Measurements from ENCODE around the gene PDE4B. TPM values are rescaled to one million over a fixed set of nuclear protein-coding genes. Genes with fewer than 3 reads are reported as not detected.
A peak's percentile ranks its signal among the peaks of the same experiment; 100 is the strongest.

PDE4B gene
- total RNA-seq, 2 experiments from 2014 or later: 26.5 to 27.7 TPM

GRCh38 chr1:66254785-66255184 lies 462.1 kb downstream of the PDE4B start:
- Mint-ChIP-seq H3K27me3 (no peaks in the 10 kb centered on the region), H3K4me3 (no peak overlapping the region), H3K4me1 (peaks cover 60% of the 10 kb centered on the region), H3K36me3 (ENCODE audit: low read depth) (no peaks in the 10 kb centered on the region), H3K27ac (no peak overlapping the region), H3K9me3 (no peaks in the 10 kb centered on the region)
- POLR2A ChIA-PET: no interaction called here
- DNase-seq: no peak
- CTCF ChIA-PET: interaction anchor here (0.6 to 20.0 kb wide), 3 partner anchors 78 to 190 kb away, joined by 3 to 240 read pairs (median 4); no protein-coding TSS in a partner anchor

GRCh38 chr1:66256629-66257572 lies 464.2 kb downstream of the PDE4B start:
- Mint-ChIP-seq H3K9me3 (peaks cover 4% of the 10 kb centered on the region), H3K4me3 (no peak overlapping the region), H3K4me1 (peaks cover 61% of the 10 kb centered on the region), H3K36me3 (ENCODE audit: low read depth) (peaks cover 3% of the 10 kb centered on the region), H3K27ac (no peak overlapping the region), H3K27me3 (no peaks in the 10 kb centered on the region)
- DNase-seq: no peak
- POLR2A ChIA-PET: no interaction called here
- CTCF ChIA-PET: interaction anchor here (0.6 to 20.0 kb wide), 6 partner anchors 8 to 972 kb away, joined by 3 to 240 read pairs (median 5); no protein-coding TSS in a partner anchor

GRCh38 chr1:66258404-66259105 lies 465.9 kb downstream of the PDE4B start:
- Mint-ChIP-seq H3K27ac (no peak overlapping the region), H3K9me3 (peaks cover 4% of the 10 kb centered on the region), H3K36me3 (ENCODE audit: low read depth) (peaks cover 3% of the 10 kb centered on the region), H3K4me3 (no peak overlapping the region), H3K27me3 (no peaks in the 10 kb centered on the region), H3K4me1 (peaks cover 65% of the 10 kb centered on the region)
- ChIA-PET POLR2A (no interaction called here), CTCF (interaction anchor here (20.0 kb wide), 1 partner anchor 186 kb away, joined by 240 read pairs; no protein-coding TSS in a partner anchor)
- no peak for DNase-seq

GRCh38 chr1:66261364-66261763 lies 468.7 kb downstream of the PDE4B start:
- H3K9me3 Mint-ChIP-seq: peaks cover 4% of the 10 kb centered on the region
- peaks cover 3% of the 10 kb centered on the region for H3K36me3 Mint-ChIP-seq (ENCODE audit: low read depth)
- ChIA-PET CTCF (no interaction called here), POLR2A (no interaction called here)
- no peak overlapping the region for H3K27ac Mint-ChIP-seq
- DNase-seq: no peak
- H3K4me1 Mint-ChIP-seq: peaks cover 56% of the 10 kb centered on the region
- H3K4me3 Mint-ChIP-seq: no peak overlapping the region
- H3K27me3 Mint-ChIP-seq: no peaks in the 10 kb centered on the region

GRCh38 chr1:66262208-66262963 lies 469.7 kb downstream of the PDE4B start:
- H3K4me3 Mint-ChIP-seq: no peak overlapping the region
- ChIA-PET CTCF (no interaction called here), POLR2A (no interaction called here)
- DNase-seq: no peak
- H3K36me3 Mint-ChIP-seq (ENCODE audit: low read depth): peaks cover 3% of the 10 kb centered on the region
- H3K27me3 Mint-ChIP-seq: no peaks in the 10 kb centered on the region
- peaks cover 4% of the 10 kb centered on the region for H3K9me3 Mint-ChIP-seq
- H3K4me1 Mint-ChIP-seq: peaks cover 57% of the 10 kb centered on the region
- H3K27ac Mint-ChIP-seq: no peak overlapping the region

- Mint-ChIP-seq H3K36me3 (ENCODE audit: low read depth) (peaks cover 1% of the 10 kb centered on the region), H3K27me3 (no peaks in the 10 kb centered on the region), H3K27ac (peak overlapping the region; percentile 26), H3K9me3 (peaks cover 4% of the 10 kb centered on the region), H3K4me3 (no peak overlapping the region), H3K4me1 (peaks cover 54% of the 10 kb centered on the region)
- POLR2A ChIA-PET: no interaction called here
- DNase-seq: no peak
- CTCF ChIA-PET: interaction anchor here (1.4 to 2.8 kb wide), 3 partner anchors 17 to 171 kb away, joined by 4 to 7 read pairs (median 4); no protein-coding TSS in a partner anchor
Measured at GRCh38 chr1:66265268-66265667, 472.6 kb downstream of the PDE4B start.

GRCh38 chr1:66265796-66266195 lies 473.1 kb downstream of the PDE4B start:
- no peak overlapping the region for H3K4me3 Mint-ChIP-seq
- H3K36me3 Mint-ChIP-seq (ENCODE audit: low read depth): no peaks in the 10 kb centered on the region
- ChIA-PET CTCF (interaction anchor here (1.4 to 2.8 kb wide), 4 partner anchors 9 to 170 kb away, joined by 4 to 7 read pairs (median 5); no protein-coding TSS in a partner anchor), POLR2A (no interaction called here)
- DNase-seq: no peak
- H3K27me3 Mint-ChIP-seq: no peaks in the 10 kb centered on the region
- no peak overlapping the region for H3K27ac Mint-ChIP-seq
- H3K9me3 Mint-ChIP-seq: peaks cover 3% of the 10 kb centered on the region
- H3K4me1 Mint-ChIP-seq: peaks cover 55% of the 10 kb centered on the region

- H3K27ac Mint-ChIP-seq: no peak overlapping the region
- H3K4me3 Mint-ChIP-seq: no peak overlapping the region
- H3K9me3 Mint-ChIP-seq: no peaks in the 10 kb centered on the region
- H3K27me3 Mint-ChIP-seq: no peaks in the 10 kb centered on the region
- peaks cover 2% of the 10 kb centered on the region for H3K36me3 Mint-ChIP-seq (ENCODE audit: low read depth)
- peaks cover 55% of the 10 kb centered on the region for H3K4me1 Mint-ChIP-seq
- no peak for DNase-seq
- ChIA-PET POLR2A (no interaction called here), CTCF (interaction anchor here (1.8 kb wide), 1 partner anchor 9 kb away, joined by 6 read pairs; no protein-coding TSS in a partner anchor)
Measured at GRCh38 chr1:66266350-66266749, 473.7 kb downstream of the PDE4B start.

GRCh38 chr1:66266756-66267155 lies 474.1 kb downstream of the PDE4B start:
- H3K27me3 Mint-ChIP-seq: no peaks in the 10 kb centered on the region

GRCh38 chr1:66267201-66267940 lies 474.7 kb downstream of the PDE4B start:
- Mint-ChIP-seq H3K4me1 (peaks cover 57% of the 10 kb centered on the region), H3K27me3 (no peaks in the 10 kb centered on the region), H3K36me3 (ENCODE audit: low read depth) (peaks cover 3% of the 10 kb centered on the region), H3K4me3 (no peak overlapping the region), H3K9me3 (no peaks in the 10 kb centered on the region), H3K27ac (no peak overlapping the region)
- POLR2A ChIA-PET: no interaction called here
- CTCF ChIA-PET: interaction anchor here (0.6 to 1.9 kb wide), 6 partner anchors 10 to 75 kb away, joined by 3 to 7 read pairs (median 4); no protein-coding TSS in a partner anchor
- DNase-seq: no peak

More at GRCh38 chr1:66266756-66267155, 474.1 kb downstream of the PDE4B start:
- ChIA-PET POLR2A (no interaction called here), CTCF (interaction anchor here (0.7 to 1.9 kb wide), 3 partner anchors 10 to 75 kb away, joined by 3 to 7 read pairs (median 6); no protein-coding TSS in a partner anchor)
- Mint-ChIP-seq H3K9me3 (no peaks in the 10 kb centered on the region), H3K27ac (no peak overlapping the region), H3K4me1 (peaks cover 55% of the 10 kb centered on the region), H3K36me3 (ENCODE audit: low read depth) (peaks cover 3% of the 10 kb centered on the region), H3K4me3 (no peak overlapping the region)
- DNase-seq: no peak

- peaks cover 2% of the 10 kb centered on the region for H3K9me3 Mint-ChIP-seq
- POLR2A ChIA-PET: no interaction called here
- peaks cover 65% of the 10 kb centered on the region for H3K4me1 Mint-ChIP-seq
- H3K36me3 Mint-ChIP-seq (ENCODE audit: low read depth): peaks cover 5% of the 10 kb centered on the region
- no peak overlapping the region for H3K4me3 Mint-ChIP-seq
- no peak overlapping the region for H3K27ac Mint-ChIP-seq
- DNase-seq: no peak
- H3K27me3 Mint-ChIP-seq: no peaks in the 10 kb centered on the region
- CTCF ChIA-PET: interaction anchor here (1.4 kb wide), 1 partner anchor 73 kb away, joined by 5 read pairs; no protein-coding TSS in a partner anchor
Measured at GRCh38 chr1:66269222-66269621, 476.5 kb downstream of the PDE4B start.
